HepG2 (cell line): ENCODE measurements around the gene KDM7A. TPM values are rescaled to one million over a fixed set of nuclear protein-coding genes. Genes with fewer than 3 reads are reported as not detected.

Experiments used
- HMGXB4 ChIP-seq, 2 experiments: sonication (generic) in 1 of 2; formaldehyde crosslinking in 1 of 2; IDR thresholded peaks; 2 replicates each; pipeline versions ENCODE4 v1.4.0 to v1.6.1; 2018 to 2020; ENCODE audit warnings: missing genetic modification reagents in 2 of 2, borderline replicate concordance in 1 of 2, low read depth in 1 of 2, mild to moderate bottlenecking in 1 of 2, missing biosample characterization in 1 of 2
- NFIB ChIP-seq: sonication (generic); formaldehyde crosslinking; IDR thresholded peaks from 2 replicates; pipeline ENCODE4 v1.9.0; 2021; ENCODE audit warnings: missing genetic modification reagents, mild to moderate bottlenecking, borderline replicate concordance
- POLR2G ChIP-seq: fragments of 200-400 bp; formaldehyde crosslinking; IDR thresholded peaks from 2 replicates; pipeline ENCODE4 v1.6.1; 2018; ENCODE audit warnings: mild to moderate bottlenecking, low read depth, low read length, moderate library complexity
- RAD21 ChIP-seq: fragments of 450-650 bp; formaldehyde crosslinking; IDR thresholded peaks from 2 replicates; pipeline ENCODE4 v1.5.0; 2020; ENCODE audit warnings: mild to moderate bottlenecking
- SOX13 ChIP-seq, 3 experiments: fragments of 450-650 bp in 1 of 3; sonication (generic) in 1 of 3; formaldehyde crosslinking in 1 of 3; IDR thresholded peaks in 2 of 3; conservative IDR thresholded peaks in 1 of 3; 2 replicates each; pipeline versions ENCODE4 v1.5.0 to v1.6.1; 2016 to 2020; ENCODE audit warnings: antibody characterized with exemption in 1 of 3, mild to moderate bottlenecking in 1 of 3, missing compliant biosample characterization in 1 of 3, missing genetic modification reagents in 1 of 3, moderate library complexity in 1 of 3
- ZBTB7B ChIP-seq: sonication (generic); formaldehyde crosslinking; IDR thresholded peaks from 2 replicates; pipeline ENCODE4 v1.4.0; 2020; ENCODE audit warnings: missing genetic modification reagents
- ZFP91 ChIP-seq: sonication (generic); formaldehyde crosslinking; IDR thresholded peaks from 2 replicates; pipeline ENCODE4 v1.9.0; 2022; ENCODE audit warnings: missing genetic modification reagents, mild to moderate bottlenecking, borderline replicate concordance
- ZNF180 ChIP-seq: sonication (generic); formaldehyde crosslinking; IDR thresholded peaks from 2 replicates; pipeline ENCODE4 v1.4.0; 2020; ENCODE audit warnings: low read depth, missing genetic modification reagents, borderline replicate concordance
- ZNF33A ChIP-seq: sonication (generic); formaldehyde crosslinking; IDR thresholded peaks from 2 replicates; pipeline ENCODE4 v1.5.1; 2020; ENCODE audit warnings: missing genetic modification reagents, mild to moderate bottlenecking, moderate library complexity, borderline replicate concordance
- ZNF382 ChIP-seq: sonication (generic); formaldehyde crosslinking; IDR thresholded peaks from 2 replicates; pipeline ENCODE4 v1.5.0; 2020; ENCODE audit warnings: missing genetic modification reagents, mild to moderate bottlenecking, borderline replicate concordance
- ZNF547 ChIP-seq: sonication (generic); formaldehyde crosslinking; IDR thresholded peaks from 2 replicates; pipeline ENCODE4 v1.5.1; 2020; ENCODE audit warnings: mild to moderate bottlenecking, missing genetic modification reagents
- ZNF660 ChIP-seq: sonication (generic); formaldehyde crosslinking; IDR thresholded peaks from 2 replicates; pipeline ENCODE4 v1.5.1; 2020; ENCODE audit warnings: mild to moderate bottlenecking, low read depth, missing genetic modification reagents, borderline replicate concordance
- ZNF792 ChIP-seq: IDR thresholded peaks from 2 replicates; pipeline ENCODE4 v1.6.1; 2016
- polyA plus RNA-seq, 8 experiments: library from polyadenylated mRNA; depleted of rRNA in 3 of 8; stranded (reverse) in 7 of 8; unstranded in 1 of 8; fragments of >200 nt; fragmentation: Illumina TruSeq in 4 of 8; extraction: Trizol in 4 of 8; gene quantifications; 2 replicates each; pipeline versions ENCODE4 v1.2.1 to v1.2.3, GENCODE V29; 2011 to 2016; ENCODE audit warnings: low read depth in 4 of 8, missing spikeins in 1 of 8, mixed read lengths in 1 of 8; ENCODE audit not compliant: insufficient read depth in 1 of 8
- total RNA-seq, 5 experiments: library from RNA; depleted of rRNA; stranded (reverse); fragments of >200 nt; fragmentation: Illumina TruSeq; extraction: Trizol; gene quantifications; 2 replicates each; pipeline ENCODE4 v1.2.3, GENCODE V29; 2016; ENCODE audit warnings: low read depth in 1 of 5
- TF ChIP-seq, protein P1 (sequence below): sonication (generic); formaldehyde crosslinking; IDR thresholded peaks from 2 replicates; pipeline ENCODE4 v1.5.0; 2020; ENCODE audit warnings: mild to moderate bottlenecking, missing genetic modification reagents, borderline replicate concordance
- TF ChIP-seq, protein P2 (sequence below): sonication (generic); formaldehyde crosslinking; IDR thresholded peaks from 2 replicates; pipeline ENCODE4 v1.4.0; 2020; ENCODE audit warnings: mild to moderate bottlenecking, low read depth, missing genetic modification reagents

Gene KDM7A
- total and polyA plus RNA-seq, 2 of the 13 experiments (the other 11 are each of a cell fraction or from before 2014, with no cell fraction given): 10.8 to 16.8 TPM

DNA sequence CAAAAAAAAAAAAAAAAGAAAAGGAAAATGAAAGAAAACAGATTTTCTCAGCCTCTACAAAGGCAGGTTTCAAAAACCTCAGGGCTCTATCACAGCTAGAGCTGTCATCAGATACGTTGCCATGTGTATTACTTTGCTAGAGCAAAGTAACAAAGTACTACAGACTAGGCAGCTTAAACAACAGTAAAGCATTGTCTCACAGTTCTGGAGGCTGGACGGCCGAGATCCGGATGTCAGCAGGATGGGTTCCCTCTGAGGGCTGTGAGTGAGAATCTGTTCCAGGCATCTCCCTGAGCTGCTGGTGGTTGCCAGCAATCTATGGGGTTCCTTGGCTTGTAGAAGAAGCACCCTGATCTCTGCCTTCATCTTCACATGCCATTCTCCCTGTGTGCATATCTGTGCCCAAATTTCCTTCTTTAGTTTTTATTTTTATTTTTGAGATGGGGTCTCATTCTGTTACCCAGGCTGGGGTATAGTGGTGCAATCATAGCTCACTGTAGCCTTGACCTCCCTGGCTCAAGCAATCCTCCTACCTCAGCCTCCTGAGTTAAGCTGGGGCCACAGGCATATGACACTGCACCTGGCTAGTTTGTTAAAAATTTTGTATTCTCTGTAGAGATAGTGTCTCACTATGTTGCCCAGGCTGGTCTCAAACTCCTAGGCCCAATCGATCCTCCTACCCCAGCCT lies 48.9 kb upstream of the KDM7A start (continued):
- TF ChIP-seq ZNF792 (CRISPR knock-in tag) (no peak), HMGXB4 (CRISPR knock-in tag; IDR thresholded peaks at IDR 0.05; ENCODE audit: borderline replicate concordance in 1 of 2, low read depth in 1 of 2) (peak in 1 of 2 experiments; percentile 21; a peak in 1 of 4 replicates), ZNF33A (no peak), RAD21 (no peak), ZNF382 (no peak), NFIB (CRISPR knock-in tag) (no peak), ZNF660 (no peak), ZFP91 (CRISPR knock-in tag) (no peak), ZNF547 (CRISPR knock-in tag) (no peak), ZNF180 (CRISPR knock-in tag) (no peak), SOX13 (IDR thresholded peaks at IDR 0.05) (no peak), SOX13 (CRISPR knock-in tag; conservative IDR thresholded peaks at IDR 0.05 in 1 of 2, IDR thresholded peaks at IDR 0.05 in 1 of 2) (peak in 1 of 2 experiments; percentile 89; a peak in 2 of 4 replicates), ZBTB7B (CRISPR knock-in tag) (no peak), POLR2G (no peak; the same call in none of the 2 replicates)
- TF ChIP-seq, protein P1, sequence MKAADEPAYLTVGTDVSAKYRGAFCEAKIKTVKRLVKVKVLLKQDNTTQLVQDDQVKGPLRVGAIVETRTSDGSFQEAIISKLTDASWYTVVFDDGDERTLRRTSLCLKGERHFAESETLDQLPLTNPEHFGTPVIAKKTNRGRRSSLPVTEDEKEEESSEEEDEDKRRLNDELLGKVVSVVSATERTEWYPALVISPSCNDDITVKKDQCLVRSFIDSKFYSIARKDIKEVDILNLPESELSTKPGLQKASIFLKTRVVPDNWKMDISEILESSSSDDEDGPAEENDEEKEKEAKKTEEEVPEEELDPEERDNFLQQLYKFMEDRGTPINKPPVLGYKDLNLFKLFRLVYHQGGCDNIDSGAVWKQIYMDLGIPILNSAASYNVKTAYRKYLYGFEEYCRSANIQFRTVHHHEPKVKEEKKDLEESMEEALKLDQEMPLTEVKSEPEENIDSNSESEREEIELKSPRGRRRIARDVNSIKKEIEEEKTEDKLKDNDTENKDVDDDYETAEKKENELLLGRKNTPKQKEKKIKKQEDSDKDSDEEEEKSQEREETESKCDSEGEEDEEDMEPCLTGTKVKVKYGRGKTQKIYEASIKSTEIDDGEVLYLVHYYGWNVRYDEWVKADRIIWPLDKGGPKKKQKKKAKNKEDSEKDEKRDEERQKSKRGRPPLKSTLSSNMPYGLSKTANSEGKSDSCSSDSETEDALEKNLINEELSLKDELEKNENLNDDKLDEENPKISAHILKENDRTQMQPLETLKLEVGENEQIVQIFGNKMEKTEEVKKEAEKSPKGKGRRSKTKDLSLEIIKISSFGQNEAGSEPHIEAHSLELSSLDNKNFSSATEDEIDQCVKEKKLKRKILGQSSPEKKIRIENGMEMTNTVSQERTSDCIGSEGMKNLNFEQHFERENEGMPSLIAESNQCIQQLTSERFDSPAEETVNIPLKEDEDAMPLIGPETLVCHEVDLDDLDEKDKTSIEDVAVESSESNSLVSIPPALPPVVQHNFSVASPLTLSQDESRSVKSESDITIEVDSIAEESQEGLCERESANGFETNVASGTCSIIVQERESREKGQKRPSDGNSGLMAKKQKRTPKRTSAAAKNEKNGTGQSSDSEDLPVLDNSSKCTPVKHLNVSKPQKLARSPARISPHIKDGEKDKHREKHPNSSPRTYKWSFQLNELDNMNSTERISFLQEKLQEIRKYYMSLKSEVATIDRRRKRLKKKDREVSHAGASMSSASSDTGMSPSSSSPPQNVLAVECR (CRISPR knock-in tag): no peak; the same call in 1 of the 2 replicates
- TF ChIP-seq, protein P2, sequence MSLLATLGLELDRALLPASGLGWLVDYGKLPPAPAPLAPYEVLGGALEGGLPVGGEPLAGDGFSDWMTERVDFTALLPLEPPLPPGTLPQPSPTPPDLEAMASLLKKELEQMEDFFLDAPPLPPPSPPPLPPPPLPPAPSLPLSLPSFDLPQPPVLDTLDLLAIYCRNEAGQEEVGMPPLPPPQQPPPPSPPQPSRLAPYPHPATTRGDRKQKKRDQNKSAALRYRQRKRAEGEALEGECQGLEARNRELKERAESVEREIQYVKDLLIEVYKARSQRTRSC: no peak
